Stimulated activated CD4-positive, alpha-beta T cell treated with anti-CD3 and anti-CD28 coated beads, TNF-alpha, amount 100 ng/mL, for 48 hours (primary cell): ENCODE measurements around the gene CPNE2.

ENCODE experiments used
- DNase-seq, 3 donors: peaks; one replicate each; pipeline ENCODE4 v3.0.0-alpha.2; 2020; ENCODE audit warnings: low read depth in 3 of 3

Gene CPNE2

GRCh38 chr16:57192720-57193486 is 100.5 kb downstream of the CPNE2 start:
- DNase-seq = no peak

- DNase-seq = no peak
These were observed 102.1 kb downstream of the CPNE2 start for GRCh38 chr16:57194512-57194911.

- DNase-seq = no peak
These were observed 103.9 kb downstream of the CPNE2 start for GRCh38 chr16:57196286-57196685.

- DNase-seq = no peak
These were observed 104.4 kb downstream of the CPNE2 start for GRCh38 chr16:57196753-57197152.
